ENCODE results near the gene SLC22A6.

DNA sequence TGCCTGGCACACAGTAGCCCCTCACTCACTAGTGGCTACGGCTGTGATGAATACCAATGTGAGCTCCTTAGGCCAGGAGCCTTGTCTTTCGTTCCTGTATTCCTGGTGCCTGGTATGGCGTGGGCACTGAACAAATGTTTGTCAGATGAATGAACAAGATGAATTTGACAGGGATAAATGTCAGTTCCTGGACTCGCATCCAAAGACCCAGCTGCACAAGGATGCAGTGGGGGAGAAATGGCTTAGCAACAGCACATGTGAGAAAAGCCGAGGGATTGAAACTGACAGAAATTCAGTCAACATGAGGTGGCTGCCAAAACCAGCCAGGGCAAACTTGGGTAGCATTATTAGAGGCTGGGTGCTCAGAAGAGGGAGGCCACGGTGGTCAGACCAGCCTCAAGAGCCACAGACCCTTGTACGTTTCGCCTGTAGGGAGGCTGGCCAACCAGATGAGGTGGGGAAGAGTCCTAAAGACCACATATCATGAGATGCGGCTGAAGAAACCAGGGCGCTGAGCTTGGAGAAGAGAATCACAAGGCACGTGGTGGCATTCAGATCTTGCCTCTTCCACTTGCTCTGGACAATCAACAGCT lies 38.6 kb upstream of the SLC22A6 start:
- TF ChIP-seq, protein P1, sequence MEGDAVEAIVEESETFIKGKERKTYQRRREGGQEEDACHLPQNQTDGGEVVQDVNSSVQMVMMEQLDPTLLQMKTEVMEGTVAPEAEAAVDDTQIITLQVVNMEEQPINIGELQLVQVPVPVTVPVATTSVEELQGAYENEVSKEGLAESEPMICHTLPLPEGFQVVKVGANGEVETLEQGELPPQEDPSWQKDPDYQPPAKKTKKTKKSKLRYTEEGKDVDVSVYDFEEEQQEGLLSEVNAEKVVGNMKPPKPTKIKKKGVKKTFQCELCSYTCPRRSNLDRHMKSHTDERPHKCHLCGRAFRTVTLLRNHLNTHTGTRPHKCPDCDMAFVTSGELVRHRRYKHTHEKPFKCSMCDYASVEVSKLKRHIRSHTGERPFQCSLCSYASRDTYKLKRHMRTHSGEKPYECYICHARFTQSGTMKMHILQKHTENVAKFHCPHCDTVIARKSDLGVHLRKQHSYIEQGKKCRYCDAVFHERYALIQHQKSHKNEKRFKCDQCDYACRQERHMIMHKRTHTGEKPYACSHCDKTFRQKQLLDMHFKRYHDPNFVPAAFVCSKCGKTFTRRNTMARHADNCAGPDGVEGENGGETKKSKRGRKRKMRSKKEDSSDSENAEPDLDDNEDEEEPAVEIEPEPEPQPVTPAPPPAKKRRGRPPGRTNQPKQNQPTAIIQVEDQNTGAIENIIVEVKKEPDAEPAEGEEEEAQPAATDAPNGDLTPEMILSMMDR (IDR thresholded peaks at IDR 0.05; ENCODE audit: low read depth, low read length): no peak
- TF ChIP-seq EZH2phosphoT487 (IDR thresholded peaks at IDR 0.05; ENCODE audit: low read depth): no peak

All from OCI-LY3 (cell line).